Measurements from ENCODE around the gene GAK.

Gene GAK

DNA sequence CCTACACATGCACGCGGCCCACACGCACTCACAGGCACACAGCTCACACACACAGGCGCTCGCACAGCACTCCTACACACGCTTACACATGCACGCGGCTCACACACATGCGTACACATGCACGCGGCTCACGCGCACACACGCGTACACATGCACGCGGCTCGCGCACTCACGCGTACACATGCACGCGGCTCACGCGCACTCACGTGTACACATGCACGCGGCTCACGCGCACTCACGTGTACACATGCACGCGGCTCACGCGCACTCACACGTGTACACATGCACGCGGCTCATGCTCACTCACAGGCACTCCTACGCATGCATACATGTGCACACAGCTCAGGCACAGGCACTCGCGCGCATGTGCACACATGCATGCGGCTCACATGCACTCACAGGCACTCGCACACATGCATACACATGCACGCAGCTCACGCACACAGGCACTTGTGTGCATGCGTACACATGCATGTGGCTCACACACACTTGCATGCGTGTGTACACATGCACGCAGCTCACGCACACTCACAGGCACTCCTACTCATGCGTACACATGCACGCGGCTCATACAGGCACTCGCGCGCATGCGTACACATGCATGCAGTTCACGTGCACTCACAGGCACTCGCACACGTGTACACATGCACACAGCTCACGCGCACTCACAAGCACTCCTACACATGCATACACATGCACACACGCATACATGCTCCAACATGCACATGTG, 44.9 kb downstream of the GAK start:
- no peak for DNase-seq

- DNase-seq: no peak
Observed at GRCh38 chr4:886244-886643, 45.9 kb downstream of the GAK start.

DNA sequence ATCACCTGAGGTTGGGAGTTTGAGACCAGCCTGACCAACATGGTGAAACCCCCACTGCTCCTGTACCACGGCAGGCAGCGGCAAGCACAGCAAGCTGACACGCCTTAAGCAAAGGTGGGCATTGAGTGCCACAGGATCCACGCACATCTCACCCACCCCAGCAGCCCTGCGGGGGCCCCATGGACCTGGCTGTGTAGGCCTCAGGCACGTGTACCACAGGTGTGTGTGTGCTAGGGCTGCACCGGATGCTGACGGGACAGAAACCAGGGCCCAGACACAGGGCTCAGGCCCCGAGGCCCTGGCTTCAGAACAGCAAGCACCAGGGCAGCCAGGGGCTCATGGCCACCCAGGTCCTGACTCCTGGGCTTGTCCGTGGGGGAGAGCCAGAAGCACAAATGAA, 46.8 kb downstream of the GAK start:
- DNase-seq: no peak

GRCh38 chr4:884896-885295, 47.2 kb downstream of the GAK start:
- no peak for DNase-seq

DNA sequence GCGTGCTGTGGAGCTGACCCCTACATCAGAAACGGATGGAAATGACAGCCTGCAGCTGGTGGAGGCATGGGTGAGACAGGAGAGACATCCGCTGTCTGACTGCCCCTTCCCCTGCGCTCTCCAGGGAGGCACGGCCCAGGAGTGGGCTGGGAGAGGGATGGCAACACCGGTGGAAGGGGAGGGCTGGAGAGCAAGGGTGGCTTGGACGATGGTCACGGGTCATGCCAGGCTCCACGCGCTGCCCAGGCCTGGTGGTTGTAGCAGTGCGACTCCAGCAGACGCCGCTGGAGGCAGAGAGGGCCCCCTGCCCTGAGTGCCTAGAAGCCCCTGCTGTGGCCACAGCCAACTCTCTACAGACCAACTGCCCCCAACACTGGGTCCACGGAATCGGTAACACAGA, 47.9 kb downstream of the GAK start:
- no peak for DNase-seq

DNA sequence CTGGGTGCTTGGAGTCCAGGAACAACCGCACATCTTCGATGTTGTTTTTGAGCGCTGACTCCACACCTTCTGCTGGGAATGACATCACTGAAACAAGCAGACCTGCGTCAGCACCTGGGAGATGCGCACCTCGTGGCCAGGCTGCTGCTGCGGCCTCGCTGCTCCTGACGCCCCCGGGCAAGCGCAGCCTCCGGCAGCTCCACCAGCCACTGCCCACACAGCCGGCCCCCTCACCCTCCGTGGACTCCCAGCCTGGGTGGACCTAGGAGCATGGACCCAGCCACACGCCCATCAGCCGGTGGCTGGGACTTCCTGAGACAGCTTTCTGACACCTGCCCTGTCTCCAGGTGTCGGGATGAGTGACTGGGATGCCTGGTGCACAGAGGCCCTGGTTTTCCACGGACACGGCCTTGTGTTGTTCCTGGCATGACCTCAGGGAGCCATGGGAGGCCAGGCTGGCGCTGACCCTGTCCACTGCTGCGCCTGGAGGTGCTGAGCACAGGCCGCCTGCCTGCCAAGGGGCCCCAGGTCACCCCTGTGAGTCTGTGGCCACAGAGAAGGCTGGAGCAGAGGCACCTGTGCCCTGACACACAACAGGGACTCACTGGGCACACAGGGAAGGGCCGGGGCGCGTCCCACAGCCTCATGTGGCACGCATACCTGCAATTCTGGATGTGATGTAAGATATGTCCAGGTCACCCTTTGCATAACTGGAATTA, 48.6 kb downstream of the GAK start:
- no peak for DNase-seq

GRCh38 chr4:882646-883045, 49.5 kb downstream of the GAK start:
- DNase-seq: no peak

- DNase-seq: no peak
Observed at GRCh38 chr4:881709-882108, 50.4 kb downstream of the GAK start.

DNA sequence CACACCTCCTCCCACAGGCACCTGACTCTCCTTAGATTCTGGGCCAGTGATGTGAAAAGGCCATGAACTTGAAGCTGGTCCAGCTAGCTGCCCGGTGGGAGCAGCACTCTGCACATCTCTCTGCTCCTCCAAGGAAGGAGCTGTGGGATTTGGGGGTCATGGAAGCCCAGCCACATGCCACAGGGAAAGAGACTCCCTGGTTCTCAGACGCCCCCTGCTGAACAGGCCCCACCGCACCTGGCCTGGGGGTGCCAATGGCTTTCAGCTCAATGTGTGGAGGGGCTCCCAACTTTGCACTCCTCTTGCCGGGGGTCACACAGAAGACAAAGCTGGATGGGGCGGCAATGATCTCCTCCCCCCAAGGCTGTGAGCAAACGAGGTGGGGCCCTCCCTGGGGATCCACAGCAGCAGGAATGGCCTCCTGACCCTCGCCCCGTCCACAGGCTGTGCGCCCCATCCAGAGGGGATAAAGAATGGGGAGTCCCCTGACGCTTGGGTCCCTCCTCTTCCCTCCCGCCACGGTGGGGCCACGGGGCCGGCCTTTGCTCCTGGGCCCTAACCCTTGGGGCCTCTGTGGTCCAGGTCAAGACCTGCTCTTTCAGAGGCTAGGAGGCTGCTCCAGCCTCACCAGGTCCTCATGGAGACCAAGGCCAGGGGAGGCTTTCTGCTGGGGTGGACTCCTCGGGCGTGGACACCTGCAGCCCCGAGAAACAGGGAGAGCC, 51.3 kb downstream of the GAK start:
- no peak for DNase-seq

DNA sequence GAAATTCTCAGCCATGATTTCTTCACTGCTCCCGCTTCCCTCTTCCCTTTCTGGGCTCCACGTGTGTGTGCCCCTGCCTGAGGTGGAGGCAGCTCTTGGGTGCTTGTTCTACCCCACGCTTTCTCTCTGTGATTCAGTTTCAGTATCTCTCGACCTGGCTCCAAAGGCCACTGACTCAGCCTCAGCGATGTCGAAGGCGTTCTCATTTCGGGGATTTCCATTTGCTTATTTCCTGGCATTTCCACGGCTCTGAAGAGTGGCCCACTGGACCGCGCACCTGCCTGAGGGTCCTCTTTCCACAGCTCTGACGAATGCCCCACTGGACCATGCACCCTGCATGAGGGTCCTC, 52.4 kb downstream of the GAK start:
- no peak for DNase-seq

- no peak for DNase-seq
Observed at GRCh38 chr4:878796-879728, 53.1 kb downstream of the GAK start.

DNA sequence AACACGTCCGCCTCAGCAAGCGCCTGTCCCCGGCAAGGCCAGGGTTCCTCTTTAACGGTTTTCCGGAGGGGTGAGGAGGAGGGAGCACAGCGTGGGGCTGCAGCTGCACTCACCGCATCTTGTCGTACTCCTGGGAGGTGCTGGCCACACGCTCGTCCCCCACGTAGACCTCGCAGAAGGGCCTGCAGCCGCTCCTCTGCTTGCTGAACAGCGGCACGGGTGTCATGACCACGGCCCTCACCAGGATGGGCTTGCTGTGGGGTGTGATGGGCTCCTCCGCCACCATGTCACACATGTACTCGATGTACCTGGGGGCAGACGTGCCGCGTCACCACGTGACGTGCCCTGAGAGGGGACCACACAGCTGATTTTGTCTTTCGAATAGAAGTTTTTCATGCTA, 54.6 kb downstream of the GAK start:
- DNase-seq: no peak

DNA sequence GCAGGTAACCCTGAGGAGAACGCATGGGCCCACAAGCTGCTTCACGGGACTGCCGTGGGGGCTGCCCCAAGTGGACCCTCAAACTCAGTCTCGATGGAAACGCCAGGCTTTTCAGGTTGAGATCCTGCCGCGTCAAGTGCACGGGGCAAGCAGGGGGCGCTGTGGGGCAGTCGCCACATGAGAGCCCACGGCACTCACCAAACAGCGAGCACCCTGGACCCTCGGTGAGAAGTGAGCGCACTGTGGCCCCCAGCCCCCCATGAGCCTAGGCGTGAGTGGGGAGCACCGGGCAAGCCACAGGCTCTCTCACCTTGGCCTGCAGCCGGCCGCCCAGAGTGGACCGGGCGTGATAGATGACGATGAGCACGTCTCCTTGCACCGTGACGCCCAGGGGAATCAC, 55.3 kb downstream of the GAK start:
- no peak for DNase-seq

- no peak for DNase-seq
Observed at GRCh38 chr4:875818-876423, 56.2 kb downstream of the GAK start.

DNA sequence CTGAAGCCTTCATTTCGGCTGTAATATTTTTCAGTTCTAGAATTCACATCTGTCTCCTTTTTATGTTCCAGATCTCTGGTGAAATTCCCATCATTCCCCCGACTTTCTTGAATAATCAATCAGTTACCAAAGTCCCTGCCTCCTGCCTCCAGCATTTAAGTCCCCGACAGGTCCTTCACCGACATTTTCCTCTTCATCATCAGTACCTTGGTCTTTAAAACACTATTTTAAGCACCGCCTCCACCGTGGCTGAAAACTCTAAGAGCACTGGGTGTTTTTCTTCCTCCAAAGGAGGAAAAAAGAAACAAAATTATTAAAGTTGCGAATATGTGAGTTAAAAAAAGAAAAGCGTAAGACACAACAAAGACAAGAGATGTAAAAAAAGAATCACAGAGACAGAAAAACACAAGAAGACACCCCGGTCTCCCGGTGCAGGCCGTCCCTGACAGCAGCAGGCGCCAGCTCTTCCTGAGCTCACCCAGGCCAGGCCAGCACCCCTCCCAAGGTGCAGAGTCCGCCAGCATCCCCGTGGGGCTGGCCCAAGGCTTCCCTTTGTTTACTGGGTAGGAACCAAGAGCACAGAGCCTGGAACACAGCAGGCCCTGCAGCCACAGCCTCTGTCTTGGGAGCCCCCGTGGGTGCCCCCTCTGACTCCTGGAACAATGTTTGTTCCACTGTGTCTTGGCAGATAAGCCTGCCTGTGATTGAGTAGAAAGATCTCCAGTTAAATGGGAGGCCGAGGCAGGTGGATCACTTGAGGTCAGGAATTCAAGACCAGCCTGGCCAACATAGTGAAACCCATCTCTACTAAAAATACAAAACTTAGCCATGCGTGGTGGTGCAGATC, 56.9 kb downstream of the GAK start:
- no peak for DNase-seq

DNA sequence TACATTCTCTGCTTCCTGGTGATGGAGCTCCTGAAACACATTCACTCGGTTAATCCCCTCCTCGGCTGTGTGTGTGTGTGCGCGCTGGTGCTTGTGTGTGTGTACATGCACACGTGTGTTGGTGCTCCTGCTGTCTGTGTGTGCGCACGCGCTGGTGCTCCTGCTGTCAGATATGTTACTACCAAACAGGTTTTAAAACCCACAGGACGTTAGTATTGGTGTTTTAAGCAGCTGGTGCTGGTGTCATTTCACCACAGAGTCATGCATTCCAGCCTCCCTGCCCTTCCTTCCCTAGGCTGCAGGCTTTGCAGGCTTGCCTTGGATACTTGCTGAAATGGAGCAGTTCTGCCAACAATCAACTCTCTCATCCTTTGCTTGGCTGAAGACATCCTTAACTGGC, 58.1 kb downstream of the GAK start:
- DNase-seq: no peak

DNA sequence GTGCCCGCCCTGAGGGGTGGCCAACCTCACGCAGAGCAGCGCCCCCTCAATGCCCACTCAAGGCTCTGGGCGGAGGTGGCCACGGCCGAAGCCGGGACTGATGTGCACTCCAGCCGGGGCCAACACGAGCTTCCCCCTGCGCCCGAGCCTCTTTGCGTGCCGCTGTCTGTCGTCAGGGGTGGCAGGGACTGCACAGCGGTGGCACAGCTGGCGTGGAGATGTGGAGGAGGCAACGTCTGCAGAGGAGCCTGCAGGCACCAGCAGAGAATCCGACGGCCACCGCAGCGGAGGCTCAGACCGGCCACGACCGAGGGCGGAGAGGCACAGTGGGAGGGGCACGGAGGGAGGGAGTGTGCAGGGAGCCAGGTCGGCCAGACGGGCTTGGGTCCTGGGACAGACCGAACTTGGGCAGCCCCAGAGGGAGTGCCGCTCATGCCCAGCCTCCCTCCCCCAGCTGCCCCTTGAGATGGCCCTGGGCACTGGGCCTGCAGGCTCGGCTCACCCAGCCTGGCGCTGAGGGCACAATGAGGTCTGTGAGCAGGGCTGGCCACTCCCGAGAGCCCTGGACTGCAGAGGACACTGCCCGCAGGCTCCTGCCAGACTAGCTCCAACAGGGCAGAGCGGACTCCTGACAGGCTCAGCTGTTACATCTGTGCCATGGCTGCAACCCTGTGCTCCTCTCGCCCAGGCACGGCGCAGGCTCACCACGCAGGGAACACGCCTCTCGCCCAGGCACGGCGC, 59.7 kb downstream of the GAK start:
- DNase-seq: no peak

DNA sequence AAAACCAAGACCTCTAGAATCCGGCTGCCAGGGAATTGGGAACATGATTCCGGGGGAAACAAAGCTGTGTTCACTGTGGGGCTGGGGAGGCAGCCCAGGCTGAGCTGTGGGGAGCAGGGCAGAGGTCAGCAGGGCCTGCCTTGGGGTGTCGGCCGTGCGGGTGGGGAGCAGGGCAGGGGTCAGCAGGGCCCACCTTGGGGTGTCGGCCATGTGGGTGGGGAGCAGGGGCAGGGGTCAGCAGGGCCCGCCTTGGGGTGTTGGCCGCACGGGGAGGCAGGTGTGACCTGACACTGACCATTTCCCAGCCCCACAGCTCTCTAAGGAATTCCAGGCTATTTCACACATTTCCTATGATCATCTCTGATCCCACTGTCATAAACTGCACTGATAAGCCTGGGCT, 60.6 kb downstream of the GAK start:
- no peak for DNase-seq

DNA sequence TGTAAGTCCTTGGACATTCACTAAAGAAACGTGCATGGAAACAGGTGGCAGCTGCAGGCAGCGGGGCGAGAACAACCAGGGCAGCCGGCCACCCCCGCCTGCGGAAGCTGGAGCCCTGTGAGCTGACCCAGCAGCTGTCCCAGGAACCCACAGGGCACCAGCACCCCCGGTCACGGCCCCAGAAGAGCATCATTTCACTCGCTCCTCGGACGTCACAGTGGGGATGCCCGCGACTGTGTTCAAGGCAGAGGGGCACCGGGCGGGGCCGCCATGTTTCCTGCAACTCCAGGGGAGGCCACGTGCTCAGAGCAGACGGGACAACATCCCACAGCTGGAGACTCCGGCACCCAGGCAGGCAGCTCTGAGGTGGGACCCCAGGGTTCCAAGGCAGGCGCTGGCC, 61.2 kb downstream of the GAK start:
- no peak for DNase-seq

DNA sequence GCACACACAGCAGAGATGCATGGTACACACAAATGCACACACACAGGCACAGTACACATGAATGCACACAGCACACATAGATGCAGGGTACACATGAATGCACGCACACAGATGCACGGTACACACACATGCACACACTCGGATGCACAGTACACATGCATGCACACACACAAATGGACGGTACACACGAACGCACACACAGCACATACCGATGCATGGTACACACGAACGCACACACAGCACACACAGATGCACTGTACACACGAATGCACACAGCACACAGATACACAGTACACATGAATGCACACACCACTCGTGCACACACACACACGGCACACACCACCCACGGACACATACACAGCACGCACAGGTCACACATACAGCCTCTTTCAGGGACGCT, 62.3 kb downstream of the GAK start:
- DNase-seq: no peak

- no peak for DNase-seq
Observed at GRCh38 chr4:868421-868820, 63.7 kb downstream of the GAK start.
